ENCODE measurements around the gene SLIT2.

- TF ChIP-seq CTCF (IDR thresholded peaks at IDR 0.05) (no peak), POLR2A (IDR thresholded peaks at IDR 0.05) (no peak)
Observed at GRCh38 chr4:20251031-20251795, 492 bp upstream of the SLIT2 start.
